HAP-1 (cell line): ENCODE results near the gene ATP2A3.

ENCODE experiments used
- DNase-seq, 2 experiments: peaks; one replicate each; pipeline ENCODE4 v3.0.0-alpha.2; 2016 to 2020; ENCODE audit warnings: low spot score in 2 of 2
- H3K27me3 ChIP-seq: fragments of 250-450 bp; sonication (Bioruptor Pico); 2 replicates; pipeline ENCODE4 v1.5.1; 2020; ENCODE audit warnings: low read depth, mild to moderate bottlenecking, moderate library complexity
- H3K36me3 ChIP-seq: fragments of 250-450 bp; sonication (Bioruptor Pico); replicated peaks from 2 replicates; pipeline ENCODE4 v1.5.1; 2020; ENCODE audit warnings: mild to moderate bottlenecking
- H3K4me1 ChIP-seq: fragments of 250-450 bp; sonication (Bioruptor Pico); 2 replicates; pipeline ENCODE4 v1.5.1; 2020; ENCODE audit warnings: mild to moderate bottlenecking
- H3K4me3 ChIP-seq: fragments of 250-450 bp; sonication (Bioruptor Pico); 2 replicates; pipeline ENCODE4 v1.5.1; 2020; ENCODE audit warnings: mild to moderate bottlenecking, moderate library complexity
- H3K9me3 ChIP-seq: fragments of 250-450 bp; sonication (Bioruptor Pico); 2 replicates; pipeline ENCODE4 v1.5.1; 2020; ENCODE audit warnings: mild to moderate bottlenecking, moderate library complexity
- in situ Hi-C: fragments of 300-500 bp; cut with MboI; formaldehyde crosslinking; loops from 3 replicates; pipeline ENCODE4 v1.14.3; 2020; ENCODE audit warnings: low sequenced_read_pairs, inconsistent platforms, mixed read lengths

ATP2A3 gene

GRCh38 chr17:3973495-3974137 is 9.4 kb upstream of the ATP2A3 start:
- Histone ChIP-seq H3K9me3 (no peaks in the 10 kb centered on the region), H3K4me3 (no peak overlapping the region), H3K36me3 (no peaks in the 10 kb centered on the region), H3K27me3 (no peaks in the 10 kb centered on the region), H3K4me1 (no peaks in the 10 kb centered on the region)
- in situ Hi-C loops: no loop called here
- DNase-seq: no peak

GRCh38 chr17:3972931-3973330 is 8.7 kb upstream of the ATP2A3 start:
- in situ Hi-C loops: no loop called here
- Histone ChIP-seq H3K36me3 (no peaks in the 10 kb centered on the region), H3K27me3 (no peaks in the 10 kb centered on the region), H3K4me1 (no peaks in the 10 kb centered on the region), H3K9me3 (no peaks in the 10 kb centered on the region), H3K4me3 (no peak overlapping the region)
- no peak for DNase-seq

- Histone ChIP-seq H3K27me3 (no peaks in the 10 kb centered on the region), H3K36me3 (no peaks in the 10 kb centered on the region), H3K4me3 (no peak overlapping the region), H3K9me3 (no peaks in the 10 kb centered on the region), H3K4me1 (no peaks in the 10 kb centered on the region)
- no peak for DNase-seq
- in situ Hi-C loops: no loop called here
Measured at GRCh38 chr17:3972281-3972731, 8.1 kb upstream of the ATP2A3 start.

- no peaks in the 10 kb centered on the region for H3K9me3 ChIP-seq
- in situ Hi-C loops: no loop called here
- H3K36me3 ChIP-seq: no peaks in the 10 kb centered on the region
- H3K4me1 ChIP-seq: no peaks in the 10 kb centered on the region
- no peaks in the 10 kb centered on the region for H3K27me3 ChIP-seq
- no peak overlapping the region for H3K4me3 ChIP-seq
- no peak for DNase-seq
Measured at GRCh38 chr17:3970668-3971067, 6.4 kb upstream of the ATP2A3 start.

GRCh38 chr17:3969963-3970362 is 5.7 kb upstream of the ATP2A3 start:
- in situ Hi-C loops: no loop called here
- H3K9me3 ChIP-seq: no peaks in the 10 kb centered on the region

GRCh38 chr17:3968886-3969524 is 4.8 kb upstream of the ATP2A3 start:
- DNase-seq: no peak
- Histone ChIP-seq H3K36me3 (no peaks in the 10 kb centered on the region), H3K4me3 (no peak overlapping the region), H3K9me3 (no peaks in the 10 kb centered on the region), H3K4me1 (peaks cover 4% of the 10 kb centered on the region; the same call in 1 of the 2 replicates), H3K27me3 (no peaks in the 10 kb centered on the region)
- in situ Hi-C loops: no loop called here

More at GRCh38 chr17:3969963-3970362, 5.7 kb upstream of the ATP2A3 start:
- no peaks in the 10 kb centered on the region for H3K27me3 ChIP-seq
- no peaks in the 10 kb centered on the region for H3K36me3 ChIP-seq
- no peak overlapping the region for H3K4me3 ChIP-seq
- peaks cover 4% of the 10 kb centered on the region; the same call in 1 of the 2 replicates for H3K4me1 ChIP-seq
- no peak for DNase-seq

- H3K27me3 ChIP-seq: peaks cover 8% of the 10 kb centered on the region
- no peak for DNase-seq
- no peaks in the 10 kb centered on the region for H3K36me3 ChIP-seq
- H3K4me3 ChIP-seq: no peak overlapping the region
- in situ Hi-C loops: no loop called here
- H3K4me1 ChIP-seq: peaks cover 4% of the 10 kb centered on the region; the same call in 1 of the 2 replicates
- H3K9me3 ChIP-seq: no peaks in the 10 kb centered on the region
Measured at GRCh38 chr17:3968015-3968414, 3.8 kb upstream of the ATP2A3 start.

- in situ Hi-C loops: no loop called here
- H3K9me3 ChIP-seq: no peaks in the 10 kb centered on the region
- H3K27me3 ChIP-seq: peaks cover 19% of the 10 kb centered on the region
- DNase-seq: no peak
- H3K4me1 ChIP-seq: peaks cover 4% of the 10 kb centered on the region; the same call in 1 of the 2 replicates
- no peak overlapping the region for H3K4me3 ChIP-seq
- no peaks in the 10 kb centered on the region for H3K36me3 ChIP-seq
Measured at GRCh38 chr17:3966720-3967363, 2.6 kb upstream of the ATP2A3 start.

GRCh38 chr17:3965118-3965800 is 1.0 kb upstream of the ATP2A3 start:
- in situ Hi-C loops: no loop called here
- peaks cover 19% of the 10 kb centered on the region for H3K27me3 ChIP-seq
- H3K36me3 ChIP-seq: no peaks in the 10 kb centered on the region
- peaks cover 4% of the 10 kb centered on the region; the same call in 1 of the 2 replicates for H3K4me1 ChIP-seq
- H3K4me3 ChIP-seq: peak overlapping the region; percentile 34; the same call in 1 of the 2 replicates
- peak; percentile 39 to 80 for DNase-seq
- H3K9me3 ChIP-seq: no peaks in the 10 kb centered on the region

- in situ Hi-C loops: no loop called here
- Histone ChIP-seq H3K36me3 (no peaks in the 10 kb centered on the region), H3K27me3 (peaks cover 19% of the 10 kb centered on the region), H3K4me3 (peak overlapping the region; percentile 29), H3K4me1 (peaks cover 4% of the 10 kb centered on the region; the same call in 1 of the 2 replicates), H3K9me3 (no peaks in the 10 kb centered on the region)
- DNase-seq: peak in 1 of 2 experiments; percentile 47
Measured at GRCh38 chr17:3963237-3964201, 718 bp downstream of the ATP2A3 start.

GRCh38 chr17:3962965-3963236 is 1.3 kb downstream of the ATP2A3 start:
- Histone ChIP-seq H3K9me3 (no peaks in the 10 kb centered on the region), H3K4me3 (no peak overlapping the region), H3K27me3 (peaks cover 19% of the 10 kb centered on the region), H3K36me3 (no peaks in the 10 kb centered on the region), H3K4me1 (peaks cover 4% of the 10 kb centered on the region; the same call in 1 of the 2 replicates)
- no peak for DNase-seq
- in situ Hi-C loops: no loop called here

- no peak overlapping the region for H3K4me3 ChIP-seq
Measured at GRCh38 chr17:3962217-3962964, 1.8 kb downstream of the ATP2A3 start.

More at GRCh38 chr17:3962217-3962964, 1.8 kb downstream of the ATP2A3 start:
- Histone ChIP-seq H3K4me1 (peaks cover 4% of the 10 kb centered on the region; the same call in 1 of the 2 replicates), H3K36me3 (no peaks in the 10 kb centered on the region), H3K27me3 (peaks cover 19% of the 10 kb centered on the region), H3K9me3 (no peaks in the 10 kb centered on the region)
- in situ Hi-C loops: no loop called here
- no peak for DNase-seq
